Measurements from ENCODE around the gene BABAM2. TPM values are rescaled to one million over a fixed set of nuclear protein-coding genes. Genes with fewer than 3 reads are reported as not detected.

Gene BABAM2
- total RNA-seq, 1 experiment from 2014 or later = 40.8 TPM

GRCh38 chr2:28347193-28347592 is 456.7 kb downstream of the BABAM2 start:
- H3K27me3 ChIP-seq (ENCODE audit: low read length) = no peaks in the 10 kb centered on the region
- no peak overlapping the region for H2AFZ ChIP-seq (ENCODE audit: low read length)
- no peaks in the 10 kb centered on the region for H3K9me2 ChIP-seq (replicated peaks; ENCODE audit: insufficient read depth, low read length)
- H3K4me3 ChIP-seq (ENCODE audit: low read length) = no peak overlapping the region
- no peaks in the 10 kb centered on the region for H3K4me1 ChIP-seq (ENCODE audit: low read length)
- H3K9ac ChIP-seq (ENCODE audit: low read length) = no peak overlapping the region
- no peak overlapping the region for H3K27ac ChIP-seq (ENCODE audit: low read length)
- no peaks in the 10 kb centered on the region for H3K36me3 ChIP-seq (ENCODE audit: insufficient read depth, low read length)
- H4K20me1 ChIP-seq (ENCODE audit: insufficient read depth, low read depth, low read length) = no peaks in the 10 kb centered on the region
- DNase-seq = no peak
- H3K4me2 ChIP-seq (ENCODE audit: low read depth, low read length, poor library complexity, severe bottlenecking) = no peak overlapping the region
- no peaks in the 10 kb centered on the region for H3K9me3 ChIP-seq (ENCODE audit: low read length)
- no peaks in the 10 kb centered on the region for H3K79me2 ChIP-seq (ENCODE audit: low read length)

GRCh38 chr2:28347596-28347995 is 457.1 kb downstream of the BABAM2 start:
- no peaks in the 10 kb centered on the region for H4K20me1 ChIP-seq (ENCODE audit: insufficient read depth, low read depth, low read length)
- no peak overlapping the region for H2AFZ ChIP-seq (ENCODE audit: low read length)
- H3K9me3 ChIP-seq (ENCODE audit: low read length) = no peaks in the 10 kb centered on the region
- no peaks in the 10 kb centered on the region for H3K4me1 ChIP-seq (ENCODE audit: low read length)
- no peak overlapping the region for H3K27ac ChIP-seq (ENCODE audit: low read length)
- no peaks in the 10 kb centered on the region for H3K9me2 ChIP-seq (replicated peaks; ENCODE audit: insufficient read depth, low read length)
- no peak for DNase-seq
- H3K27me3 ChIP-seq (ENCODE audit: low read length) = no peaks in the 10 kb centered on the region
- H3K9ac ChIP-seq (ENCODE audit: low read length) = no peak overlapping the region
- H3K4me3 ChIP-seq (ENCODE audit: low read length) = no peak overlapping the region
- no peak overlapping the region for H3K4me2 ChIP-seq (ENCODE audit: low read depth, low read length, poor library complexity, severe bottlenecking)
- no peaks in the 10 kb centered on the region for H3K36me3 ChIP-seq (ENCODE audit: insufficient read depth, low read length)
- no peaks in the 10 kb centered on the region for H3K79me2 ChIP-seq (ENCODE audit: low read length)

- H3K36me3 ChIP-seq (ENCODE audit: insufficient read depth, low read length) = no peaks in the 10 kb centered on the region
- no peaks in the 10 kb centered on the region for H3K9me2 ChIP-seq (replicated peaks; ENCODE audit: insufficient read depth, low read length)
- no peaks in the 10 kb centered on the region for H3K9me3 ChIP-seq (ENCODE audit: low read length)
These were observed 457.6 kb downstream of the BABAM2 start for GRCh38 chr2:28348149-28348567.

GRCh38 chr2:28348921-28349320 is 458.4 kb downstream of the BABAM2 start:
- no peak overlapping the region for H3K9ac ChIP-seq (ENCODE audit: low read length)
- H3K27ac ChIP-seq (ENCODE audit: low read length) = no peak overlapping the region

More at GRCh38 chr2:28348149-28348567, 457.6 kb downstream of the BABAM2 start:
- H3K27me3 ChIP-seq (ENCODE audit: low read length) = no peaks in the 10 kb centered on the region
- H2AFZ ChIP-seq (ENCODE audit: low read length) = no peak overlapping the region
- H3K4me1 ChIP-seq (ENCODE audit: low read length) = no peaks in the 10 kb centered on the region
- H4K20me1 ChIP-seq (ENCODE audit: insufficient read depth, low read depth, low read length) = no peaks in the 10 kb centered on the region
- H3K27ac ChIP-seq (ENCODE audit: low read length) = no peak overlapping the region
- H3K9ac ChIP-seq (ENCODE audit: low read length) = no peak overlapping the region
- H3K4me2 ChIP-seq (ENCODE audit: low read depth, low read length, poor library complexity, severe bottlenecking) = no peak overlapping the region
- no peak overlapping the region for H3K4me3 ChIP-seq (ENCODE audit: low read length)
- H3K79me2 ChIP-seq (ENCODE audit: low read length) = no peaks in the 10 kb centered on the region
- DNase-seq = no peak

GRCh38 chr2:28349546-28350165 is 459.1 kb downstream of the BABAM2 start:
- no peak overlapping the region for H2AFZ ChIP-seq (ENCODE audit: low read length)
- no peak for DNase-seq
- no peak overlapping the region for H3K4me3 ChIP-seq (ENCODE audit: low read length)
- no peaks in the 10 kb centered on the region for H3K36me3 ChIP-seq (ENCODE audit: insufficient read depth, low read length)
- H4K20me1 ChIP-seq (ENCODE audit: insufficient read depth, low read depth, low read length) = no peaks in the 10 kb centered on the region
- H3K9ac ChIP-seq (ENCODE audit: low read length) = no peak overlapping the region
- H3K9me2 ChIP-seq (replicated peaks; ENCODE audit: insufficient read depth, low read length) = no peaks in the 10 kb centered on the region
- no peaks in the 10 kb centered on the region for H3K4me1 ChIP-seq (ENCODE audit: low read length)
- H3K4me2 ChIP-seq (ENCODE audit: low read depth, low read length, poor library complexity, severe bottlenecking) = no peak overlapping the region
- no peaks in the 10 kb centered on the region for H3K79me2 ChIP-seq (ENCODE audit: low read length)
- no peaks in the 10 kb centered on the region for H3K9me3 ChIP-seq (ENCODE audit: low read length)
- no peak overlapping the region for H3K27ac ChIP-seq (ENCODE audit: low read length)
- no peaks in the 10 kb centered on the region for H3K27me3 ChIP-seq (ENCODE audit: low read length)

More at GRCh38 chr2:28348921-28349320, 458.4 kb downstream of the BABAM2 start:
- no peak for DNase-seq
- H3K27me3 ChIP-seq (ENCODE audit: low read length) = no peaks in the 10 kb centered on the region
- no peak overlapping the region for H2AFZ ChIP-seq (ENCODE audit: low read length)
- no peaks in the 10 kb centered on the region for H4K20me1 ChIP-seq (ENCODE audit: insufficient read depth, low read depth, low read length)
- H3K79me2 ChIP-seq (ENCODE audit: low read length) = no peaks in the 10 kb centered on the region
- H3K9me3 ChIP-seq (ENCODE audit: low read length) = no peaks in the 10 kb centered on the region
- no peaks in the 10 kb centered on the region for H3K9me2 ChIP-seq (replicated peaks; ENCODE audit: insufficient read depth, low read length)
- H3K36me3 ChIP-seq (ENCODE audit: insufficient read depth, low read length) = no peaks in the 10 kb centered on the region
- no peak overlapping the region for H3K4me3 ChIP-seq (ENCODE audit: low read length)
- no peaks in the 10 kb centered on the region for H3K4me1 ChIP-seq (ENCODE audit: low read length)
- no peak overlapping the region for H3K4me2 ChIP-seq (ENCODE audit: low read depth, low read length, poor library complexity, severe bottlenecking)

- Histone ChIP-seq H3K27ac (ENCODE audit: low read length) (no peak overlapping the region), H3K79me2 (ENCODE audit: low read length) (no peaks in the 10 kb centered on the region), H3K9me2 (replicated peaks; ENCODE audit: insufficient read depth, low read length) (no peaks in the 10 kb centered on the region), H3K4me3 (ENCODE audit: low read length) (no peak overlapping the region), H2AFZ (ENCODE audit: low read length) (no peak overlapping the region), H3K4me1 (ENCODE audit: low read length) (no peaks in the 10 kb centered on the region), H3K9ac (ENCODE audit: low read length) (no peak overlapping the region), H4K20me1 (ENCODE audit: insufficient read depth, low read depth, low read length) (no peaks in the 10 kb centered on the region), H3K9me3 (ENCODE audit: low read length) (no peaks in the 10 kb centered on the region), H3K4me2 (ENCODE audit: low read depth, low read length, poor library complexity, severe bottlenecking) (no peak overlapping the region), H3K36me3 (ENCODE audit: insufficient read depth, low read length) (no peaks in the 10 kb centered on the region), H3K27me3 (ENCODE audit: low read length) (no peaks in the 10 kb centered on the region)
- DNase-seq = no peak
These were observed 459.7 kb downstream of the BABAM2 start for GRCh38 chr2:28350196-28350595.

GRCh38 chr2:28350791-28351285 is 460.3 kb downstream of the BABAM2 start:
- Histone ChIP-seq H3K9ac (ENCODE audit: low read length) (no peak overlapping the region), H3K36me3 (ENCODE audit: insufficient read depth, low read length) (no peaks in the 10 kb centered on the region), H3K9me2 (replicated peaks; ENCODE audit: insufficient read depth, low read length) (no peaks in the 10 kb centered on the region)

GRCh38 chr2:28351621-28352020 is 461.1 kb downstream of the BABAM2 start:
- no peaks in the 10 kb centered on the region for H3K9me3 ChIP-seq (ENCODE audit: low read length)
- H3K4me3 ChIP-seq (ENCODE audit: low read length) = no peak overlapping the region
- H3K27me3 ChIP-seq (ENCODE audit: low read length) = no peaks in the 10 kb centered on the region
- H3K9ac ChIP-seq (ENCODE audit: low read length) = no peak overlapping the region
- H3K79me2 ChIP-seq (ENCODE audit: low read length) = no peaks in the 10 kb centered on the region
- no peaks in the 10 kb centered on the region for H3K4me1 ChIP-seq (ENCODE audit: low read length)
- H4K20me1 ChIP-seq (ENCODE audit: insufficient read depth, low read depth, low read length) = no peaks in the 10 kb centered on the region
- no peak overlapping the region for H3K27ac ChIP-seq (ENCODE audit: low read length)
- no peak overlapping the region for H3K4me2 ChIP-seq (ENCODE audit: low read depth, low read length, poor library complexity, severe bottlenecking)
- no peak for DNase-seq
- no peaks in the 10 kb centered on the region for H3K9me2 ChIP-seq (replicated peaks; ENCODE audit: insufficient read depth, low read length)
- no peaks in the 10 kb centered on the region for H3K36me3 ChIP-seq (ENCODE audit: insufficient read depth, low read length)
- H2AFZ ChIP-seq (ENCODE audit: low read length) = no peak overlapping the region

More at GRCh38 chr2:28350791-28351285, 460.3 kb downstream of the BABAM2 start:
- H3K79me2 ChIP-seq (ENCODE audit: low read length) = no peaks in the 10 kb centered on the region
- no peaks in the 10 kb centered on the region for H3K27me3 ChIP-seq (ENCODE audit: low read length)
- DNase-seq = no peak
- no peak overlapping the region for H3K4me3 ChIP-seq (ENCODE audit: low read length)
- H3K4me1 ChIP-seq (ENCODE audit: low read length) = no peaks in the 10 kb centered on the region
- H2AFZ ChIP-seq (ENCODE audit: low read length) = no peak overlapping the region
- H3K9me3 ChIP-seq (ENCODE audit: low read length) = no peaks in the 10 kb centered on the region
- H3K27ac ChIP-seq (ENCODE audit: low read length) = no peak overlapping the region
- H3K4me2 ChIP-seq (ENCODE audit: low read depth, low read length, poor library complexity, severe bottlenecking) = no peak overlapping the region
- no peaks in the 10 kb centered on the region for H4K20me1 ChIP-seq (ENCODE audit: insufficient read depth, low read depth, low read length)
